HL-60/S4 (cell line): ENCODE measurements around the gene TAAR5.
"Not testable (repeated sequence)": the region's sequence is repeated elsewhere in the genome, so short reads cannot be mapped to it uniquely, and the experiment has no call there.

ENCODE experiments used
- in situ Hi-C: fragments of 300-500 bp; cut with MboI; formaldehyde crosslinking; loops from 2 replicates; pipeline ENCODE4 v1.14.3; 2022; ENCODE audit warnings: low sequenced_read_pairs

The TAAR5 gene

DNA sequence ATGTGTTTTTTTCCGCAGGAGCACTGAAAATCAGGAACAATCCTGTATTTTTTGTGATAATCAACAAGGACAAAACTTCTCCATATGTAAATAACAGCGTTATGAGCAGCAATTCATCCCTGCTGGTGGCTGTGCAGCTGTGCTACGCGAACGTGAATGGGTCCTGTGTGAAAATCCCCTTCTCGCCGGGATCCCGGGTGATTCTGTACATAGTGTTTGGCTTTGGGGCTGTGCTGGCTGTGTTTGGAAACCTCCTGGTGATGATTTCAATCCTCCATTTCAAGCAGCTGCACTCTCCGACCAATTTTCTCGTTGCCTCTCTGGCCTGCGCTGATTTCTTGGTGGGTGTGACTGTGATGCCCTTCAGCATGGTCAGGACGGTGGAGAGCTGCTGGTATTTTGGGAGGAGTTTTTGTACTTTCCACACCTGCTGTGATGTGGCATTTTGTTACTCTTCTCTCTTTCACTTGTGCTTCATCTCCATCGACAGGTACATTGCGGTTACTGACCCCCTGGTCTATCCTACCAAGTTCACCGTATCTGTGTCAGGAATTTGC, 19.2 kb downstream of the TAAR5 start, which contains the start of gene TAAR6:
Gene TAAR6 (plus strand): TSS at position 102 of the 557 bp plus-strand sequence. CDS start 0 bp downstream, at position 102.
- in situ Hi-C loops: no loop called here

DNA sequence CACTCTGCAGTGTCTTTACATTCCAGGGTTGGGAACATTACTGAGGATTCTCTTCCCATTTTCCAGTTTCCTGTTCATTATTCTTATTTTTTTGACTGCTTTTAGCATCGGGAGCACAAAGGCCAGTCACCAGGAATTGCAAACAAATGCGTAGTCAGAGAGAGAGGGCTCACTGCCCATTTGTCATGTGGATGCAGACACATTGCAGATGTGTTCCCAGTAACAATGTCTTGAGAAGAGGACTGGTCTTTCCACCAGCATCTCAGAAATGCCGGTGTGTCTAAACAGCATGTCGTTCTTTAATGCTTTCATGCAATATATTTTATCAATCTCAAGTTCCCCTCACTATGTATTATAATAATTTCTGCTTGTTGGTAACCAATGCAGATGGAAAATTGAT, 20.4 kb downstream of the TAAR5 start:
- in situ Hi-C loops: no loop called here

GRCh38 chr6:132568611-132569010, 20.9 kb downstream of the TAAR5 start:
- in situ Hi-C loops: no loop called here

GRCh38 chr6:132567566-132567965, 22.0 kb downstream of the TAAR5 start:
- in situ Hi-C loops: no loop called here

GRCh38 chr6:132566404-132566803, 23.1 kb downstream of the TAAR5 start:
- in situ Hi-C loops: no loop called here

DNA sequence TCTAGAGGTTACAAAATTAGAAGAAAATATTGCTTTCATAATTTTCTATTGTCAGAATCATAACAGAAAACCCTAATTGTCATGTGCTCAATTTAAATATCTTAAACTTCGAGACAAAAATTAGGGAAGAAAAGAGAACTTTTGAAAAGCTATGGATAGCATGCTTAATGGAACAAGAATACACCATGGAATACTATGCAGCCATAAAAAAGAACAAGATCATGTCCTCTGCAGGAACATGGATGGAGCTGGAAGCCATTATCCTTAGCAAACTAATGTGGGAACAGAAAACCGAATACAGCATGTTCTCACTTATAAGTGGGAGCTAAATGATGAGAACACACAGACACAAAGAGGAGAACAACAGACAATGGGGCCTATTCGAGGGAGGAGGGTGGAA, 29.5 kb downstream of the TAAR5 start:
- in situ Hi-C loops: not testable (repeated sequence)

DNA sequence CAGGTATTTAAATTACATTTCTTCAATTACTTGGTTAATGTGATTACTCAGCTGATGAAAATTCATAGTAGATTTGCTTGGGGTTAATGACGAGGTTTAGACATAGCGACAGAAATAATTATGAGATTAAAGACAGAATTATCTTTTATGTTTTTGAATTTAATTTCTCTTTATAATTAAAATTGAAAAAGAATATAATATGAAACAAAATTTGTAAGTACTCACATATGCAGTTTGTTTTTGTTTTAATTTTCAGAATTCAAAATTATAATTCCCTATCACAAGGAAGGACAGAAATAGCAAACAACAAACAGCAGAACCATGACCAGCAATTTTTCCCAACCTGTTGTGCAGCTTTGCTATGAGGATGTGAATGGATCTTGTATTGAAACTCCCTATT, 37.2 kb downstream of the TAAR5 start, which contains the start of gene TAAR8:
Gene TAAR8 (plus strand): TSS at position 301 of the 400 bp plus-strand sequence. CDS start 21 bp downstream, at position 322.
- in situ Hi-C loops: no loop called here

GRCh38 chr6:132551214-132551613, 38.3 kb downstream of the TAAR5 start:
- in situ Hi-C loops: no loop called here

DNA sequence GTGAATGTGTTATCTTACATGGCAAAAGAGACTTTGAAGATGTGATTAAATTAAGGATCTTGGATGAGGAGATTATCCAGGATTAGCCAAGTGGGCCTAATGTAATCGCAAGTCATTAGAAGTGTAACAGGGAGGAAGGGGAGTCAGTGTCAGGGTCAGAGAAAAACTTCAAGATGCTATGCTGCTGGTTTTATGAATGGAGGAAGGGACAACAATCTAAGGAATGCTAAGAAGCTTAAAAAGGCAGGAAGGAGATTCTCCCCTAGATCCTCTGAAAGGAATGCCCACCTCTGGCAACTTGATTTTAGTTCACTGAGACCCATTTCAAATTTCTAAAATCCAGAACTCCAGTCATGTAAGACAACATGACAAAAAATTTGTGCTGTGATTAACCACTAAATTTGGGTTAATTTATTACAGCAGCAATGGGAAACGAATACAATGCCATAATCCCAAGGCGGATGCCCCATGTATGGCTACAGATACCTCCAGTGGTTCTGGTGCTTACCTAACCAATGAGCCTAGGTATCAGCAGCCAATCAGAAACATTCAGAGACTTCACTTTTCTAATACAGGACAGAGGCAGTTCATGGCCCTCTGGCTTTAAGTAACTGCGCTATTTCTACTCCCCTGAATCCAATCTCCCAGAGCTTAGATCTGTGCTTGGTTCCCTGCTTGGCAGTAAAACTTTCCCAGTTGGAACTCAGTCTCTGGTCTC, 40.6 kb downstream of the TAAR5 start:
- in situ Hi-C loops: loop anchor here (25.0 kb wide), 1 partner anchor 1363 kb away; no protein-coding TSS in a partner anchor

GRCh38 chr6:132544826-132545225, 44.7 kb downstream of the TAAR5 start:
- in situ Hi-C loops: loop anchor here (25.0 kb wide), 1 partner anchor 1367 kb away; no protein-coding TSS in a partner anchor
